Right renal cortex interstitium (tissue), 3 donors: Measurements from ENCODE around the gene POFUT2. TPM values are rescaled to one million over a fixed set of nuclear protein-coding genes. Genes with fewer than 3 reads are reported as not detected.

ENCODE experiments used
- DNase-seq, 3 donors: peaks; one replicate each; pipeline ENCODE4 v3.0.0-alpha.2; 2013; ENCODE audit warnings: low read depth in 3 of 3, low spot score in 2 of 3
- polyA plus RNA-seq, 3 donors: library from polyadenylated mRNA; unstranded; fragments of 120-200 nt; gene quantifications; one replicate each; pipeline ENCODE4 v1.2.1, GENCODE V29; 2013; ENCODE audit not compliant: insufficient read length in 3 of 3

The POFUT2 gene
- polyA plus RNA-seq, 3 donors, result 28.1 to 30.1 (median 29.7) TPM

DNA sequence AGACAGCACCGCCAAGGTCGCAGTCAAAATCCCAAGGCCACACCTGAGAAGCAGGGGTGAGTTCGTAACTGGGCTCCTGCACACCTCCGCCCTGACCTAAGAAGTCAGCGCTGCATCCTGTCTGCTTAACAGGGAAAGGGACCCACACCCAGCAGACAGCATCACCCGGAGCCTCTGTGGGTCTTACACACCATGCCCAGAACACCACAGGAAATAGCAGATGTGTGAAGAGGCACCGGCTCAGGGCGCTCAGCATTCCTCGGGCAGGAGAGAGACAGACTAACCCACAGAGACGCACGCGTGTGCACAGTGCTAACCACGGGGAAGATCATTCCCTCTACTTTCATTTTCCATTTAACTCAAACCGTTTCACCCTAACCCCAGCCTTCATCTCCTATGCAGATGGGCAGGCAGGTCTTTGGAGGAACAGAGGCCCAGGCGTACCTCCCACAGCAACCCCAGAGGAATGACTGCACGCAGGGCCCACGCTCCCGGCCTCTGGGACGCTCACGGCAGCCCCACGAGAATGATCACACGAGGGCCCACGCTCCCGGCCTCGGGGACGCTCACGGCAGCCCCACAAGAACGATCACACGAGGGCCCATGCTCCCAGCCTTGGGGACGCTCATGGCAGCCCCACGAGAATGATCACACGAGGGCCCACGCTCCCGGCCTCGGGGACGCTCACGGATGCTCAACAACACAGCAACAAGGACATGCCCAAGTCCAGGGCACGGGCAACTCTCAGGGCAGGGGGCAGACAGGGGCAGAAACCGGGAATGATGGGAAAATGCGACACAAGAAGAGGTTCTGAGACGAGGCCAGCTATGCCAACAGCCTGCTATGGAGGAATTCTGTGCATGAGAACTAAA, 20.9 kb downstream of the POFUT2 start:
- no peak for DNase-seq

GRCh38 chr21:45265721-45266517, 21.8 kb downstream of the POFUT2 start:
- no peak for DNase-seq

GRCh38 chr21:45264912-45265515, 22.7 kb downstream of the POFUT2 start:
- no peak for DNase-seq

GRCh38 chr21:45264146-45264911, 23.4 kb downstream of the POFUT2 start:
- DNase-seq, result no peak

- DNase-seq, result no peak
Observed at GRCh38 chr21:45263534-45263933, 24.2 kb downstream of the POFUT2 start.

DNA sequence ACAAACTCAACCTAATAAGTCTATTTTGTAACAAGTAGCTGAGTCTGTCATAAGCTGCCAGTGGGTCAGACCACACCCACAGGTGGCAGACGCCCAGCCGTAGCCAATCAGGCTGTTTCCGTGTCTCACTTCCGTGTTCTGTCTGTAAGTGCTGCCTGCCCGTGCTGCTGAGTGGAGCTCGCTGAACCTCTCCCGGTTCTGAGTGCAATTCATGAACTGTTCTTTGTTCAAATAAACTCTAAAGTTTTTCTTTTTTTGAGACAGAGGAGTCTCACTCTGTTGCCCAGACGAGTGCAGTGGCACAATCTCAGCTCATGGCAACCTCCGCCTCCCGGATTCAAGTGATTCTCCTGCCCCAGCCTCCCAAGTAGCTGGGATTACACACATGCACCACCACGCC, 25.1 kb downstream of the POFUT2 start:
- no peak for DNase-seq

DNA sequence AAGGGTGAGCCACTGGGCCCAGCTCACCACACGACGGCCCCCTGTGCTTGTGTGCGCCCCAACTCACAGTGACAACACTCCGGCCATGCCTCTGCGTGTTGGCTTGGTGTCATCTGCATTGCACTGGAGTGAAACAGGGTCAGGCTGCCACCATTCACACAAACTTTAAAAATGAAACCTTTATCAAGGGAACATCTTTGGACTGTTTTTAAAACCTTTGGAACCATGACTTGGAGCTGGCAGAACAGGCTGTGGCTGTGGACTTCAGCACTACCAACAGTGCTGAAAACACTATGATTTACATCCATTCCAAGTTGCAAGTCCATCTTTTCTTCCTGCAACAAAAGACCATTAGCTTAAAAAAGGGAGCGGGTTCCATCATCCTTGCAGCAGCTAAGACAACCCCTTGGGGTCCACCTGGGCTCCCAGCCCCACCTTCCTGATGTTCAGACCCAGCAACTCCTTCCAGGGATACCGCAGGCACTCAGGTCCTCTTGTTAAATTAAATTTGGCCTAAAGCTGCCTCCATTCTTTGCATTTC, 25.6 kb downstream of the POFUT2 start:
- no peak for DNase-seq

DNA sequence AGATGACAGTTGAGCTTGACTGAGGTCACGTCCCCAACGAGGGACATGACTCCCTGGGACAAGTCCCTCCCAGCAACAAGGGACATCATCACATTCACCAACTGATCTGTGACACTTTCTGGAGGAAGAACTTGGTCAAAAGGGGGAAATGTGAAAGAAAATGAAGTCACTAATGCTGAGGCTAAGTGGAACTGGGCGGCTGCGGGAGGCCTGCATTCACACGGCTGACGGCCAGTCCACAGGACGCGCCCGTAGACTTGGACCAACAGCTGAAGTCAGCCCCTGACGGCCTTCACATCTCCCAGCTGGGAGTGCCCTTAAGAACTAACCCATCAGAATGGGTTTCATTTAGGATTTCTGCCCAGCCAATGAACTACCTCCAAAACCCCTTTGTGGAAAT, 26.6 kb downstream of the POFUT2 start:
- no peak for DNase-seq

GRCh38 chr21:45260191-45260825, 27.4 kb downstream of the POFUT2 start:
- no peak for DNase-seq

DNA sequence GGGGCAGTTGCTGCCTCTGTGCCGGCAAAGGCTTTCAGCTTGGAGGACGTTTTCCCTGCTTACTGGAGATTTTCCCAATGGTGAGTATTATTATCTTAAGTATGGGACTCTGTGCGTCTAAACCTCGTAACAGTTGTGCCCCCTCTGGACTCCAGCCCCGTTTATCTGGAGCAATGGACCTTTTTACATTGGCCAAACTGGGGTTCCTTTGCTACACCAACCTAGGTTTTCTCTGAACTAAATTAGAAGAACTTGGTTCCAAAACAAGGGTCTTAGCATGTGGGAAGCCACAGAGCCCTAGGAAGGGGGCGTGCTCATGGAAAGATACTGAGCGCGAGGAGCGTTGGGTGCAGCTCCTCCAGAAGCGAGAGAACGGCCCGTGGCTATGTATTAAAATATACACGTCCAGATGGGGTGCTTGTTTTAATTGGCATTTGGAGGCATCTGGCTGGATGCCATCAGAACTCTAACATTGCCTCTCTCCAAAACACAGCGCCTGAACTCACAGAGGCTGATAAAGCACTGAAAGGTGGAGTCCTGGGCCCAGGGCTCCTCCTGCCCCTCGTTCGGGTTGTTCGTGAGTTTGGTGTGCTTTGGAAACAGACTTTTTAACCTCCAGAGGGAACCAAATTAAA, 28.4 kb downstream of the POFUT2 start:
- DNase-seq, result no peak

DNA sequence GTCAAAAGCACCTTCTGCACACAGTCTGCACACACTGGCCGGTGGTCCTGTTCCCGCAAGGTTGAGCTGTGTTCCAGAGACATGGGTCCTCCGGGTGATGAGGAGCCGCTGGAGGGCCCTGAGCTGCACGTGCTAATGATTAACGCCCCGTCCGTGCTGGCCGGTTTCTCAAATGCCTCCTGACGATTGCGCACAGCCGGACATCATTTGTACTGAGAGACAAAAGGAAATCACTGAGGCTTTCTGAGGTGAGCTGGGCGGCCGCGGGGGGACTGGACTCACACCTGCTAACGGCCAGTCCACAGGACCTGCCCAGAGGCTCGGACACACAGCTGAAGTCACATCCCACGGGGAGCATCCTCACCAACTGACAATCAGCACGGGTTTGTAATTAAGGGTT, 29.2 kb downstream of the POFUT2 start:
- DNase-seq, result no peak

GRCh38 chr21:45257673-45258341, 29.9 kb downstream of the POFUT2 start:
- DNase-seq, result no peak

DNA sequence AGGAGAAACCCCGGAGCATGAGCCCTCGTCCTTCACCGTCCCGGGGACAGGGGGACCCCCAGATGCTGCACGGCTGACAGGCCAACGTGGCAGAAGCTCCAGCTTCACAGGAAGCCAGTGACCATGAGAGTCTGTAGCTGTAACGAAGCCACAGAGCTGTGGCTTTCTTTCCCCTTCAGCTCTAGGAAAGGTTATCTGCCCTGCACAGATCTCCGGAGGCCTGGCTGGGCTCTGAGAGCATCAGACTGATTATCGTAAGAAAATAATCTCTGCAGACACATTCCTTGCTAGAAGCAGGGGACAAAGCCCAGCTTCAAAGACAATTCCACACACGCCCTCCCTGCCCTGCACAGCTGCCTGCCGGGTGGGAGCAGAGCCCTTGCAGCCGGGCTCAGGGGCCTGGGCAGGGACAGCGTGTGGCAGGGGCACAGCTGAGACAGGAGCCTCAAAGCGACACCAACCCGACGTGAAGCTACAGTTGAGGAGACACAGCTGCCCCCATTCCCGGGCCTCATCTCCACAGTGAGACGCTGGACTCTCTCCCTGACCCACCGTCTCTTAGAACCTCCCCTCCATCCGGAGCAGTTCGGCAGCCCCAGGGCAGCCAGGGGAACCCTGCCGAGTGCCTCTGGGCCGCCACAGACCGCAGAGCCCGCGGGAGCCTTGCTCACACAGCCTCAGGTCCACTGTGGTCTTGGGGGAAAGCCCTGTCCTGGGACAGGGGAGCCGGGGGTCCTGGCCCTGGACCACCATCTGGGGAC, 30.6 kb downstream of the POFUT2 start:
- no peak for DNase-seq

- no peak for DNase-seq
Observed at GRCh38 chr21:45256021-45256911, 31.4 kb downstream of the POFUT2 start.

DNA sequence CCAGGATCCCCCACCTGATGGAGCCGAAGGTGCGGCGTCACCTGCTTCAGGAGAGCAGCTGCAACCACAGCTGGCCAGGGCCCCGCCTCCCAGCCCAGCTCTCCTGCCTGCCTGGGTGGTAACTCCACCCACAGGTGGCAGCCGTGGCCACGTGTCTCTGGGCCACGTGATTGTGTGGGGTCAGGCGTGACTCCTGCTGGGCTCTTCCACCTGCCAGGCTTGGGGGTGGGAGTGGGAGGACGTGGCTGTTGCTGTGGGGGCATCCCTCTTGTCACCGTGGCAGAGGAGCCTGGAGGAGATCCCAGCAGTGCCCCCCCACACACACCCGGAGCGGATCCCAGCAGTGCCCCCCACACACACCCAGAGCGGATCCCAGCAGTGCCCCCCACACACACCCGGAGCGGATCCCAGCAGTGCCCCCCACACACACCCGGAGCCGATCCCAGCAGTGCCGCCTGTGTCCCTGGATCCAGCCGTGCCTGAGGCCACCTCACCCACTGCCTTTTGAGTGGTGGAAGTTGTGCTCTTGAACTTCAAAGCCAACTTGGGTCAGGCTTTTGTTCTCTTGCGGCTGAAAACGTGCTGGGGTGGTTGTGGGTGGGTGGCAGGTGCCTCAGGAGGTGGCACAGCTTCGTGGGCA, 32.2 kb downstream of the POFUT2 start:
- DNase-seq, result no peak

GRCh38 chr21:45254460-45254930, 33.2 kb downstream of the POFUT2 start:
- no peak for DNase-seq
